Parathyroid adenoma (tissue), 2 donors: ENCODE measurements around the gene CPE.

Experiments used
- H2AFZ ChIP-seq: fragments of 300-600 bp; sonication (generic); one replicate; pipeline ENCODE4 v1.7.0; 2017; ENCODE audit warnings: antibody characterized with exemption, mild to moderate bottlenecking
- H3K27ac ChIP-seq: fragments of 300-600 bp; sonication (generic); one replicate; pipeline ENCODE4 v1.7.0; 2017
- H3K27me3 ChIP-seq: fragments of 300-600 bp; sonication (generic); one replicate; pipeline ENCODE4 v1.7.0; 2017; ENCODE audit warnings: low read length; ENCODE audit not compliant: control insufficient read depth, insufficient read depth
- H3K36me3 ChIP-seq: fragments of 300-600 bp; sonication (generic); one replicate; pipeline ENCODE4 v1.7.0; 2017; ENCODE audit warnings: low read length; ENCODE audit not compliant: control insufficient read depth, insufficient read depth
- H3K4me1 ChIP-seq: fragments of 300-600 bp; sonication (generic); one replicate; pipeline ENCODE4 v1.7.0; 2017; ENCODE audit warnings: control low read depth
- H3K4me2 ChIP-seq: fragments of 300-600 bp; sonication (generic); one replicate; pipeline ENCODE4 v1.7.0; 2017; ENCODE audit warnings: low read length
- H3K4me3 ChIP-seq: fragments of 300-600 bp; sonication (generic); one replicate; pipeline ENCODE4 v1.7.0; 2017; ENCODE audit warnings: low read depth, low read length
- H3K79me2 ChIP-seq: fragments of 300-600 bp; sonication (generic); one replicate; pipeline ENCODE4 v1.7.0; 2017; ENCODE audit warnings: control low read depth
- H3K9ac ChIP-seq: fragments of 300-600 bp; sonication (generic); one replicate; pipeline ENCODE4 v1.7.0; 2017; ENCODE audit warnings: mild to moderate bottlenecking
- H3K9me3 ChIP-seq: fragments of 300-600 bp; sonication (generic); one replicate; pipeline ENCODE4 v1.7.0; 2017; ENCODE audit warnings: low read length; ENCODE audit not compliant: control insufficient read depth
- TF ChIP-seq, protein P1 (sequence below): fragments of 300-600 bp; sonication (generic); IDR thresholded peaks from one replicate; pipeline ENCODE4 v1.7.0; 2017; ENCODE audit warnings: antibody characterized with exemption, mild to moderate bottlenecking
- donor health status: primary hyperparathyroidism.

The CPE gene

GRCh38 chr4:165403637-165404036 is 24.8 kb downstream of the CPE start:
- no peak overlapping the region for H2AFZ ChIP-seq

DNA sequence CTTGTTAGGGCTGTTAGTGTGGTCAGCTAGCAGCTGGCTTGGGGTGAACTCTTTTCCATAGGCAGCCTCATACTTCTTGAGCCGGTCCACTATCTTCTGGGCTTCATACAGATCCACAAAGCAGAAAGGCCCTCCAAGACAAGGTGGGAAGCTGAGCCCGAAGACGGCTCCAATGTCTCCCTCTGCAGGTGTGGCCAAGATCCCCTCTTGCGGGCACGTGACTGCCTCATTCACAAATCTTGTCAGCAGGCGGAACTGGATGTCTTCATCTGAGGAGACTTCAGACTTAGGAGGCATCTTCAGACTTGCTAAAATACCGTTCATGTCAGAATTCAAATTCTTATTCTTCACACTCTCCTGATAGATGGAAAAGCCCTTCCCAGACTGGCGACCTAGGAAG is 25.3 kb downstream of the CPE start:
- Histone ChIP-seq H3K9ac (no peak overlapping the region), H3K27me3 (no peaks in the 10 kb centered on the region), H3K4me1 (no peaks in the 10 kb centered on the region), H3K79me2 (no peaks in the 10 kb centered on the region), H3K4me3 (no peak overlapping the region), H2AFZ (no peak overlapping the region), H3K27ac (no peak overlapping the region), H3K9me3 (no peaks in the 10 kb centered on the region), H3K36me3 (no peaks in the 10 kb centered on the region), H3K4me2 (no peak overlapping the region)
- TF ChIP-seq, protein P1, sequence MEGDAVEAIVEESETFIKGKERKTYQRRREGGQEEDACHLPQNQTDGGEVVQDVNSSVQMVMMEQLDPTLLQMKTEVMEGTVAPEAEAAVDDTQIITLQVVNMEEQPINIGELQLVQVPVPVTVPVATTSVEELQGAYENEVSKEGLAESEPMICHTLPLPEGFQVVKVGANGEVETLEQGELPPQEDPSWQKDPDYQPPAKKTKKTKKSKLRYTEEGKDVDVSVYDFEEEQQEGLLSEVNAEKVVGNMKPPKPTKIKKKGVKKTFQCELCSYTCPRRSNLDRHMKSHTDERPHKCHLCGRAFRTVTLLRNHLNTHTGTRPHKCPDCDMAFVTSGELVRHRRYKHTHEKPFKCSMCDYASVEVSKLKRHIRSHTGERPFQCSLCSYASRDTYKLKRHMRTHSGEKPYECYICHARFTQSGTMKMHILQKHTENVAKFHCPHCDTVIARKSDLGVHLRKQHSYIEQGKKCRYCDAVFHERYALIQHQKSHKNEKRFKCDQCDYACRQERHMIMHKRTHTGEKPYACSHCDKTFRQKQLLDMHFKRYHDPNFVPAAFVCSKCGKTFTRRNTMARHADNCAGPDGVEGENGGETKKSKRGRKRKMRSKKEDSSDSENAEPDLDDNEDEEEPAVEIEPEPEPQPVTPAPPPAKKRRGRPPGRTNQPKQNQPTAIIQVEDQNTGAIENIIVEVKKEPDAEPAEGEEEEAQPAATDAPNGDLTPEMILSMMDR, result no peak

More at GRCh38 chr4:165403637-165404036, 24.8 kb downstream of the CPE start:
- Histone ChIP-seq H3K9ac (no peak overlapping the region), H3K4me2 (no peak overlapping the region), H3K36me3 (no peaks in the 10 kb centered on the region), H3K4me1 (peaks cover 1% of the 10 kb centered on the region), H3K79me2 (no peaks in the 10 kb centered on the region), H3K4me3 (no peak overlapping the region), H3K27me3 (no peaks in the 10 kb centered on the region), H3K27ac (no peak overlapping the region), H3K9me3 (no peaks in the 10 kb centered on the region)
- TF ChIP-seq, protein P1, result no peak

GRCh38 chr4:165404696-165405095 is 25.9 kb downstream of the CPE start:
- Histone ChIP-seq H3K9me3 (no peaks in the 10 kb centered on the region), H3K36me3 (no peaks in the 10 kb centered on the region), H3K4me1 (no peaks in the 10 kb centered on the region), H3K4me3 (no peak overlapping the region), H2AFZ (no peak overlapping the region), H3K27me3 (no peaks in the 10 kb centered on the region), H3K27ac (no peak overlapping the region), H3K79me2 (no peaks in the 10 kb centered on the region), H3K4me2 (no peak overlapping the region), H3K9ac (no peak overlapping the region)
- TF ChIP-seq, protein P1, result no peak

- Histone ChIP-seq H3K27me3 (no peaks in the 10 kb centered on the region), H3K27ac (no peak overlapping the region)
- TF ChIP-seq, protein P1, result no peak
Measured at GRCh38 chr4:165410214-165410613, 31.4 kb downstream of the CPE start.

DNA sequence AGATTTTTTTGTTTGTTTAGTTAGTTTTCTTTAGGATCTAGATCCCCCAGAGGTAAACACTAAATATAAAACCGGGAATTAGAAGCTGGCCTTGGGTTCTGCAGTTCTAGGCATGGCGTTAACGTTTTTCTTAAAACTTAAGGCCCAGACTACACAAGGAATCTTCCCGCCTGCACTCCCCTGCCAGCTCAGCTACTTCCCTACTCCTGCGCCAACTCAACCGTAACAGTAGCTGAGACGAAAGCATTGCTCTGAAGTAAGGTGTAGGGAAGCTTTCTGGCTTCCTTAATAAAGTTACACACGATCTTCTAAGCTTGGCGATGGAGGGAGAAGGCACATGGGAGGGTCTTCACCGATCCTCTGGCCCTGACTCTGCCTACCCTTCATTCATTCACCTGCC is 37.1 kb downstream of the CPE start:
- peaks cover 3% of the 10 kb centered on the region for H3K4me1 ChIP-seq
- H3K27ac ChIP-seq, result no peak overlapping the region
- no peaks in the 10 kb centered on the region for H3K79me2 ChIP-seq
- H3K9me3 ChIP-seq, result no peaks in the 10 kb centered on the region
- no peak overlapping the region for H2AFZ ChIP-seq
- H3K4me3 ChIP-seq, result no peak overlapping the region
- H3K9ac ChIP-seq, result no peak overlapping the region
- peak overlapping the region; percentile 23 for H3K4me2 ChIP-seq
- no peaks in the 10 kb centered on the region for H3K36me3 ChIP-seq
- TF ChIP-seq, protein P1, result no peak
- no peaks in the 10 kb centered on the region for H3K27me3 ChIP-seq

More at GRCh38 chr4:165410214-165410613, 31.4 kb downstream of the CPE start:
- no peak overlapping the region for H2AFZ ChIP-seq
- no peak overlapping the region for H3K4me2 ChIP-seq
- H3K9me3 ChIP-seq, result no peaks in the 10 kb centered on the region
- H3K4me1 ChIP-seq, result no peaks in the 10 kb centered on the region
- no peaks in the 10 kb centered on the region for H3K79me2 ChIP-seq
- H3K4me3 ChIP-seq, result no peak overlapping the region
- no peaks in the 10 kb centered on the region for H3K36me3 ChIP-seq
- no peak overlapping the region for H3K9ac ChIP-seq
